ENCODE results near the gene HACD1. TPM values are rescaled to one million over a fixed set of nuclear protein-coding genes. Genes with fewer than 3 reads are reported as not detected.

Gene HACD1
- 1 to 10 TPM; 1.7 to 2.2 TPM for total RNA-seq

- no peaks in the 10 kb centered on the region for H3K36me3 Mint-ChIP-seq (ENCODE audit: low read depth)
- H3K27ac Mint-ChIP-seq: peak within 1 kb of the TSS; percentile 55
- peaks cover 13% of the 10 kb centered on the region for H3K27me3 Mint-ChIP-seq
- ATAC-seq: peak; percentile 75
- CTCF ChIA-PET: interaction anchor here (0.8 to 1.3 kb wide), 5 partner anchors 9 to 127 kb away, joined by 3 to 5 read pairs (median 3); partner anchors contain the start of gene STAM
- intact Hi-C loops (cut with DNase I, micrococcal nuclease): loop anchor here (1.0 to 10.0 kb wide), 3 partner anchors 27 to 792 kb away; partner anchors contain the start of gene STAM (in 2 of the 2)
- peak within 1 kb of the TSS; percentile 78 for H3K4me3 Mint-ChIP-seq
- H3K4me1 Mint-ChIP-seq: peaks cover 5% of the 10 kb centered on the region
- POLR2A ChIA-PET: interaction anchor here (0.6 to 0.7 kb wide), 2 partner anchors 16 to 26 kb away, joined by 8 to 10 read pairs; partner anchors contain the start of gene STAM
- DNase-seq: peak; percentile 74
- no peaks in the 10 kb centered on the region for H3K9me3 Mint-ChIP-seq (ENCODE audit: low read depth)
Observed at GRCh38 chr10:17617031-17617911, at the start of gene HACD1. HACD1 (minus strand) TSS chr10:17617374; CDS start chr10:17617339, 35 bp downstream.

GRCh38 chr10:17665747-17666146, 48.6 kb upstream of the HACD1 start:
- CTCF ChIA-PET: no interaction called here
- intact Hi-C loops (cut with DNase I, micrococcal nuclease): no loop called here
- Mint-ChIP-seq H3K36me3 (ENCODE audit: low read depth) (peaks cover 27% of the 10 kb centered on the region), H3K27me3 (no peaks in the 10 kb centered on the region), H3K9me3 (ENCODE audit: low read depth) (no peaks in the 10 kb centered on the region), H3K4me3 (no peak overlapping the region), H3K4me1 (peaks cover 63% of the 10 kb centered on the region), H3K27ac (no peak overlapping the region)
- DNase-seq: no peak
- POLR2A ChIA-PET: no interaction called here
- no peak for ATAC-seq

GRCh38 chr10:17663450-17663849, 46.3 kb upstream of the HACD1 start:
- Mint-ChIP-seq H3K27me3 (no peaks in the 10 kb centered on the region), H3K4me1 (peaks cover 52% of the 10 kb centered on the region), H3K27ac (no peak overlapping the region), H3K36me3 (ENCODE audit: low read depth) (peaks cover 27% of the 10 kb centered on the region), H3K4me3 (no peak overlapping the region), H3K9me3 (ENCODE audit: low read depth) (no peaks in the 10 kb centered on the region)
- CTCF ChIA-PET: interaction anchor here (1.2 to 1.8 kb wide), 2 partner anchors 10 to 14 kb away, joined by 3 to 7 read pairs; no protein-coding TSS in a partner anchor
- POLR2A ChIA-PET: no interaction called here
- intact Hi-C loops (cut with DNase I, micrococcal nuclease): no loop called here
- no peak for DNase-seq
- ATAC-seq: no peak

GRCh38 chr10:17662193-17663138, 45.3 kb upstream of the HACD1 start:
- Mint-ChIP-seq H3K4me1 (peaks cover 52% of the 10 kb centered on the region), H3K27me3 (no peaks in the 10 kb centered on the region), H3K27ac (peak overlapping the region; percentile 1), H3K36me3 (ENCODE audit: low read depth) (peaks cover 33% of the 10 kb centered on the region), H3K4me3 (peak overlapping the region; percentile 7), H3K9me3 (ENCODE audit: low read depth) (peaks cover 1% of the 10 kb centered on the region)
- intact Hi-C loops (cut with DNase I, micrococcal nuclease): no loop called here
- DNase-seq (no peak), ATAC-seq (peak; percentile 30)
- ChIA-PET POLR2A (no interaction called here), CTCF (interaction anchor here (0.6 to 1.8 kb wide), 4 partner anchors 8 to 52 kb away, joined by 3 to 7 read pairs (median 4); no protein-coding TSS in a partner anchor)

GRCh38 chr10:17661510-17661909, 44.3 kb upstream of the HACD1 start:
- ATAC-seq: no peak

GRCh38 chr10:17660921-17661320, 43.7 kb upstream of the HACD1 start:
- H3K4me3 Mint-ChIP-seq: no peak overlapping the region
- no peak overlapping the region for H3K27ac Mint-ChIP-seq
- ChIA-PET CTCF (no interaction called here), POLR2A (no interaction called here)
- DNase-seq: no peak
- H3K36me3 Mint-ChIP-seq (ENCODE audit: low read depth): peaks cover 39% of the 10 kb centered on the region
- ATAC-seq: no peak
- no peaks in the 10 kb centered on the region for H3K27me3 Mint-ChIP-seq
- H3K9me3 Mint-ChIP-seq (ENCODE audit: low read depth): peaks cover 6% of the 10 kb centered on the region
- peaks cover 62% of the 10 kb centered on the region for H3K4me1 Mint-ChIP-seq
- intact Hi-C loops (cut with DNase I, micrococcal nuclease): no loop called here

More at GRCh38 chr10:17661510-17661909, 44.3 kb upstream of the HACD1 start:
- Mint-ChIP-seq H3K4me3 (no peak overlapping the region), H3K27ac (no peak overlapping the region), H3K4me1 (peaks cover 59% of the 10 kb centered on the region), H3K36me3 (ENCODE audit: low read depth) (peaks cover 36% of the 10 kb centered on the region), H3K9me3 (ENCODE audit: low read depth) (peaks cover 3% of the 10 kb centered on the region), H3K27me3 (no peaks in the 10 kb centered on the region)
- CTCF ChIA-PET: interaction anchor here (1.2 to 1.8 kb wide), 2 partner anchors 8 to 9 kb away, joined by 3 to 7 read pairs; no protein-coding TSS in a partner anchor
- DNase-seq: no peak
- intact Hi-C loops (cut with DNase I, micrococcal nuclease): no loop called here
- POLR2A ChIA-PET: no interaction called here

- peaks cover 46% of the 10 kb centered on the region for H3K36me3 Mint-ChIP-seq (ENCODE audit: low read depth)
- H3K4me3 Mint-ChIP-seq: no peak overlapping the region
- peak overlapping the region; percentile 14 for H3K27ac Mint-ChIP-seq
- DNase-seq: no peak
- no peak for ATAC-seq
- ChIA-PET CTCF (interaction anchor here (0.7 kb wide), 1 partner anchor 13 kb away, joined by 3 read pairs; no protein-coding TSS in a partner anchor), POLR2A (no interaction called here)
- intact Hi-C loops (cut with DNase I, micrococcal nuclease): no loop called here
- peaks cover 6% of the 10 kb centered on the region for H3K9me3 Mint-ChIP-seq (ENCODE audit: low read depth)
- no peaks in the 10 kb centered on the region for H3K27me3 Mint-ChIP-seq
- peaks cover 74% of the 10 kb centered on the region for H3K4me1 Mint-ChIP-seq
Observed at GRCh38 chr10:17659365-17659764, 42.2 kb upstream of the HACD1 start.

- Mint-ChIP-seq H3K4me1 (peaks cover 73% of the 10 kb centered on the region), H3K4me3 (peak overlapping the region; percentile 16), H3K27me3 (no peaks in the 10 kb centered on the region), H3K27ac (no peak overlapping the region), H3K9me3 (ENCODE audit: low read depth) (peaks cover 15% of the 10 kb centered on the region), H3K36me3 (ENCODE audit: low read depth) (peaks cover 49% of the 10 kb centered on the region)
- ATAC-seq (no peak), DNase-seq (no peak)
- CTCF ChIA-PET: interaction anchor here (0.5 to 0.6 kb wide), 2 partner anchors 14 to 943 kb away, joined by 3 read pairs; no protein-coding TSS in a partner anchor
- intact Hi-C loops (cut with DNase I, micrococcal nuclease): no loop called here
- POLR2A ChIA-PET: no interaction called here
Observed at GRCh38 chr10:17657103-17657500, 39.9 kb upstream of the HACD1 start.

- POLR2A ChIA-PET: interaction anchor here (1.0 kb wide), 1 partner anchor 12 kb away, joined by 3 read pairs; the partner anchor contains the start of gene STAM
- H3K4me3 Mint-ChIP-seq: no peak overlapping the region
- H3K36me3 Mint-ChIP-seq (ENCODE audit: low read depth): peaks cover 49% of the 10 kb centered on the region
- H3K9me3 Mint-ChIP-seq (ENCODE audit: low read depth): peaks cover 15% of the 10 kb centered on the region
- intact Hi-C loops (cut with DNase I, micrococcal nuclease): loop anchor here in 1 of 2 experiments (1.0 kb wide), 1 partner anchor 9 kb away; no protein-coding TSS in a partner anchor
- no peaks in the 10 kb centered on the region for H3K27me3 Mint-ChIP-seq
- H3K27ac Mint-ChIP-seq: peak overlapping the region; percentile 25
- ATAC-seq (peak; percentile 42), DNase-seq (no peak)
- CTCF ChIA-PET: no interaction called here
- H3K4me1 Mint-ChIP-seq: peaks cover 71% of the 10 kb centered on the region
Observed at GRCh38 chr10:17655567-17656146, 38.5 kb upstream of the HACD1 start.

- ChIA-PET CTCF (interaction anchor here (0.6 to 1.5 kb wide), 4 partner anchors 9 to 151 kb away, joined by 3 to 4 read pairs (median 3); partner anchors contain the start of gene STAM), POLR2A (no interaction called here)
- Mint-ChIP-seq H3K4me3 (no peak overlapping the region), H3K36me3 (ENCODE audit: low read depth) (peaks cover 56% of the 10 kb centered on the region), H3K27me3 (no peaks in the 10 kb centered on the region), H3K9me3 (ENCODE audit: low read depth) (peaks cover 15% of the 10 kb centered on the region), H3K4me1 (peaks cover 73% of the 10 kb centered on the region), H3K27ac (peak overlapping the region; percentile 3)
- no peak for ATAC-seq
- intact Hi-C loops (cut with DNase I, micrococcal nuclease): loop anchor here in 1 of 2 experiments (1.0 kb wide), 1 partner anchor 9 kb away; no protein-coding TSS in a partner anchor
- no peak for DNase-seq
Observed at GRCh38 chr10:17655009-17655408, 37.8 kb upstream of the HACD1 start.

Measured in activated CD4-positive, alpha-beta T cell treated with anti-CD3 and anti-CD28 coated beads for 36 hours (primary cell).